ENCODE results near the gene NDUFS2.

Gene NDUFS2

GRCh38 chr1:161172776-161173376, 29.3 kb upstream of the NDUFS2 start:
- DNase-seq (ENCODE audit: low spot score), result no peak

GRCh38 chr1:161173711-161174110, 28.5 kb upstream of the NDUFS2 start:
- no peak for DNase-seq (ENCODE audit: low spot score)

- DNase-seq (ENCODE audit: low spot score), result no peak
These were observed 27.3 kb upstream of the NDUFS2 start for GRCh38 chr1:161174911-161175310.

- DNase-seq (ENCODE audit: low spot score), result peak; percentile 66
These were observed 26.3 kb upstream of the NDUFS2 start for GRCh38 chr1:161175771-161176453.

GRCh38 chr1:161176468-161177111, 25.6 kb upstream of the NDUFS2 start:
- no peak for DNase-seq (ENCODE audit: low spot score)

- peak; percentile 96 for DNase-seq (ENCODE audit: low spot score)
These were observed 24.8 kb upstream of the NDUFS2 start, which contains the start of gene B4GALT3 for GRCh38 chr1:161177112-161177935. Gene B4GALT3, minus strand, starts transcription at chr1:161177507. Its CDS starts 1,447 bp downstream, at chr1:161176060.

- DNase-seq (ENCODE audit: low spot score), result no peak
These were observed 24.3 kb upstream of the NDUFS2 start for GRCh38 chr1:161177936-161178244.

GRCh38 chr1:161179698-161180097, 22.5 kb upstream of the NDUFS2 start:
- no peak for DNase-seq (ENCODE audit: low spot score)

- DNase-seq (ENCODE audit: low spot score), result no peak
These were observed 21.5 kb upstream of the NDUFS2 start for GRCh38 chr1:161180639-161181038.

- no peak for DNase-seq (ENCODE audit: low spot score)
These were observed 20.0 kb upstream of the NDUFS2 start for GRCh38 chr1:161182214-161182613.

- peak; percentile 88 for DNase-seq (ENCODE audit: low spot score)
These were observed 16.9 kb upstream of the NDUFS2 start for GRCh38 chr1:161185282-161185682.

- DNase-seq (ENCODE audit: low spot score), result peak; percentile 77
These were observed 16.3 kb upstream of the NDUFS2 start for GRCh38 chr1:161185732-161186311.

GRCh38 chr1:161187311-161187710, 14.9 kb upstream of the NDUFS2 start:
- no peak for DNase-seq (ENCODE audit: low spot score)

GRCh38 chr1:161188381-161188780, 13.8 kb upstream of the NDUFS2 start:
- no peak for DNase-seq (ENCODE audit: low spot score)

- no peak for DNase-seq (ENCODE audit: low spot score)
These were observed 13.1 kb upstream of the NDUFS2 start for GRCh38 chr1:161189036-161189435.

GRCh38 chr1:161190962-161191521, 11.1 kb upstream of the NDUFS2 start:
- DNase-seq (ENCODE audit: low spot score), result no peak

GRCh38 chr1:161191971-161192370, 10.2 kb upstream of the NDUFS2 start:
- no peak for DNase-seq (ENCODE audit: low spot score)

GRCh38 chr1:161192476-161193465, 9.4 kb upstream of the NDUFS2 start:
- DNase-seq (ENCODE audit: low spot score), result peak; percentile 83

GRCh38 chr1:161193561-161194235, 8.5 kb upstream of the NDUFS2 start:
- no peak for DNase-seq (ENCODE audit: low spot score)

GRCh38 chr1:161195171-161195570, 7.0 kb upstream of the NDUFS2 start:
- no peak for DNase-seq (ENCODE audit: low spot score)
